ENCODE results near the gene LIMS2.

- TF ChIP-seq POLR2A (IDR thresholded peaks at IDR 0.05; ENCODE audit: low read length) = no peak
- no peak for TF ChIP-seq GATA1 (IDR thresholded peaks at IDR 0.05; ENCODE audit: low read depth, low read length)
Measured at GRCh38 chr2:127654084-127654837, 21.1 kb downstream of the LIMS2 start.

Measured in erythroblast (primary cell).